Activated effector memory CD4-positive, alpha-beta T cell treated with Interleukin-2 at 50 U/mL for 16 hours (primary cell): Measurements from ENCODE around the gene B4GALNT1.
A peak's percentile ranks its signal among the peaks of the same experiment; 100 is the strongest.
"Not testable (repeated sequence)": the region's sequence is repeated elsewhere in the genome, so short reads cannot be mapped to it uniquely, and the experiment has no call there.

ENCODE experiments used
- DNase-seq: peaks from one replicate; pipeline ENCODE4 v3.0.0-alpha.2; 2020

B4GALNT1 gene

GRCh38 chr12:57620245-57620935 is 12.6 kb downstream of the B4GALNT1 start:
- no peak for DNase-seq

GRCh38 chr12:57619434-57620244 is 13.4 kb downstream of the B4GALNT1 start:
- DNase-seq, result no peak

GRCh38 chr12:57618966-57619433 is 14.0 kb downstream of the B4GALNT1 start:
- no peak for DNase-seq

- not testable (repeated sequence) for DNase-seq
Measured at GRCh38 chr12:57618431-57618830, 14.6 kb downstream of the B4GALNT1 start.

GRCh38 chr12:57617942-57618341 is 15.1 kb downstream of the B4GALNT1 start:
- DNase-seq, result no peak

- no peak for DNase-seq
Measured at GRCh38 chr12:57616383-57617101, 16.5 kb downstream of the B4GALNT1 start.

- no peak for DNase-seq
Measured at GRCh38 chr12:57615637-57616036, 17.4 kb downstream of the B4GALNT1 start.

- no peak for DNase-seq
Measured at GRCh38 chr12:57614948-57615500, 18.0 kb downstream of the B4GALNT1 start.

GRCh38 chr12:57614178-57614947 is 18.6 kb downstream of the B4GALNT1 start:
- DNase-seq, result no peak

- no peak for DNase-seq
Measured at GRCh38 chr12:57613427-57614109, 19.4 kb downstream of the B4GALNT1 start.

- DNase-seq, result no peak
Measured at GRCh38 chr12:57612711-57613426, 20.1 kb downstream of the B4GALNT1 start.

- no peak for DNase-seq
Measured at GRCh38 chr12:57611827-57612710, 20.9 kb downstream of the B4GALNT1 start.

GRCh38 chr12:57611108-57611826 is 21.7 kb downstream of the B4GALNT1 start, which contains the start of gene ARHGEF25:
TSS of gene ARHGEF25 (plus strand) at chr12:57611435. CDS start at chr12:57611895, 460 bp downstream.
- peak; percentile 19 for DNase-seq

- no peak for DNase-seq
Measured at GRCh38 chr12:57610554-57611107, 22.4 kb downstream of the B4GALNT1 start.

- no peak for DNase-seq
Measured at GRCh38 chr12:57609781-57610553, 23.0 kb downstream of the B4GALNT1 start.

- no peak for DNase-seq
Measured at GRCh38 chr12:57609101-57609780, 23.8 kb downstream of the B4GALNT1 start.

- no peak for DNase-seq
Measured at GRCh38 chr12:57607958-57608663, 24.9 kb downstream of the B4GALNT1 start.
